Measurements from ENCODE around the gene MCCC2. TPM values are rescaled to one million over a fixed set of nuclear protein-coding genes. Genes with fewer than 3 reads are reported as not detected.

Gene MCCC2
- total and polyA plus RNA-seq, 2 donors (not counting 1 experiment from before 2014, with no cell fraction given), result 25.7 to 49.7 TPM

DNA sequence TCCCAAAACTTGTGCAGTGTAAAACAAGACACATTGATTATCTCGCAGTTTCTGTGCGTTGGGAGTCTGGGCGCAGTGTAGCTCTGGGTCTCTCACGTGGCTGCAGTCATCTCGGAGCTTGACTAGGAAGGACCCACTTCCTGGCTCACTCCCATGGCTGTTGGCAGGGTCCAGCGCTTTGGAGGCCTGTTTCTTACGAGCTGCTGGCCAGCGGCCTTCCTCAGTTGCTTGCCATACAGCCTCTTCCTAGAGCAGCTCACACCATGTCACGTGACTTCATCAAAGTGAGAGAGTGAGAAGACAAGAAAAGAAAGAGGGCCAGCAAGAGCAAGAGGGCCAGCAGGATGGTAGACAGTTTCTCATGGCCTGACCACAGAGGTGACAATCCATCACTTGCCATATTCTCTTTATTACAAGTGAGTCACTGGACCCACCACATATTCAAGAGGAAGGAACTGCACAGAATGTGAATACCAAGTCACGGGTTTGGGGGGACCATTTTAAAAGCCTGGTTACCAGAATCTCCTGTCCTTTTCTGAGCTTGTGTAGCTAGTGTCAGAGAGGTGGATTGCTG, 36.2 kb downstream of the MCCC2 start:
- ATAC-seq (ENCODE audit: low read depth) (no peak), DNase-seq (no peak)
- no peak overlapping the region for H3K27ac Mint-ChIP-seq
- peaks cover 2% of the 10 kb centered on the region for H3K4me1 Mint-ChIP-seq
- 97% methylated on average over 5 of the region's 10 CpGs for WGBS (ENCODE audit: insufficient coverage)
- CTCF ChIA-PET, result no interaction called here
- no peak overlapping the region for H2AFZ ChIP-seq (ENCODE audit: insufficient read depth, low read depth, low read length, poor library complexity, severe bottlenecking)
- H3K27me3 Mint-ChIP-seq, result no peaks in the 10 kb centered on the region
- no peak overlapping the region for H3K4me3 Mint-ChIP-seq
- H3K4me1 ChIP-seq (ENCODE audit: control insufficient read depth in 2 of 2, insufficient read depth in 2 of 2, low read length in 2 of 2), result no peaks in the 10 kb centered on the region
- peaks cover 3 to 47% of the 10 kb centered on the region in 2 experiments for H3K36me3 ChIP-seq (replicated peaks in 1 of 2; ENCODE audit: control extremely low read depth in 1 of 2, control insufficient read depth in 1 of 2, extremely low read depth in 1 of 2, insufficient read depth in 2 of 2, low read length in 1 of 2)
- no peak overlapping the region for H3K4me2 ChIP-seq (replicated peaks; ENCODE audit: low read depth, low read length, poor library complexity, severe bottlenecking)
- no peaks in the 10 kb centered on the region for H3K9me3 Mint-ChIP-seq (ENCODE audit: insufficient read depth)
- POLR2A ChIA-PET, result no interaction called here
- peaks cover 10% of the 10 kb centered on the region for H3K79me2 ChIP-seq (ENCODE audit: control insufficient read depth, insufficient read depth, low read length)
- peaks cover 0 to 3% (median 0%) of the 10 kb centered on the region in 3 donors for H3K9me3 ChIP-seq (ENCODE audit: control extremely low read depth in 1 of 3, control insufficient read depth in 2 of 3, insufficient read depth in 1 of 3, low read length in 2 of 3)
- intact Hi-C loops (cut with micrococcal nuclease), result no loop called here
- H3K4me3 ChIP-seq (ENCODE audit: control extremely low read depth in 1 of 5, extremely low read depth in 1 of 5, insufficient read depth in 1 of 5, low read depth in 2 of 5, low read length in 4 of 5), result no peak overlapping the region
- no peak overlapping the region for H3K9ac ChIP-seq (ENCODE audit: low read length)
- no peak overlapping the region for H3K27ac ChIP-seq (ENCODE audit: low read length in 2 of 2)
- TF ChIP-seq EZH2 (IDR thresholded peaks at IDR 0.05; ENCODE audit: borderline replicate concordance, insufficient read depth, low read depth, low read length, poor library complexity, severe bottlenecking), result no peak
- TF ChIP-seq, protein P1, sequence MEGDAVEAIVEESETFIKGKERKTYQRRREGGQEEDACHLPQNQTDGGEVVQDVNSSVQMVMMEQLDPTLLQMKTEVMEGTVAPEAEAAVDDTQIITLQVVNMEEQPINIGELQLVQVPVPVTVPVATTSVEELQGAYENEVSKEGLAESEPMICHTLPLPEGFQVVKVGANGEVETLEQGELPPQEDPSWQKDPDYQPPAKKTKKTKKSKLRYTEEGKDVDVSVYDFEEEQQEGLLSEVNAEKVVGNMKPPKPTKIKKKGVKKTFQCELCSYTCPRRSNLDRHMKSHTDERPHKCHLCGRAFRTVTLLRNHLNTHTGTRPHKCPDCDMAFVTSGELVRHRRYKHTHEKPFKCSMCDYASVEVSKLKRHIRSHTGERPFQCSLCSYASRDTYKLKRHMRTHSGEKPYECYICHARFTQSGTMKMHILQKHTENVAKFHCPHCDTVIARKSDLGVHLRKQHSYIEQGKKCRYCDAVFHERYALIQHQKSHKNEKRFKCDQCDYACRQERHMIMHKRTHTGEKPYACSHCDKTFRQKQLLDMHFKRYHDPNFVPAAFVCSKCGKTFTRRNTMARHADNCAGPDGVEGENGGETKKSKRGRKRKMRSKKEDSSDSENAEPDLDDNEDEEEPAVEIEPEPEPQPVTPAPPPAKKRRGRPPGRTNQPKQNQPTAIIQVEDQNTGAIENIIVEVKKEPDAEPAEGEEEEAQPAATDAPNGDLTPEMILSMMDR (IDR thresholded peaks at IDR 0.05), result no peak
- peaks cover 11% of the 10 kb centered on the region for H4K20me1 ChIP-seq (ENCODE audit: control insufficient read depth, insufficient read depth, low read length, poor library complexity, severe bottlenecking)
- no peaks in the 10 kb centered on the region for H3K27me3 ChIP-seq (replicated peaks in 1 of 4; ENCODE audit: control extremely low read depth in 1 of 4, control insufficient read depth in 3 of 4, insufficient read depth in 4 of 4, low read length in 3 of 4)

DNA sequence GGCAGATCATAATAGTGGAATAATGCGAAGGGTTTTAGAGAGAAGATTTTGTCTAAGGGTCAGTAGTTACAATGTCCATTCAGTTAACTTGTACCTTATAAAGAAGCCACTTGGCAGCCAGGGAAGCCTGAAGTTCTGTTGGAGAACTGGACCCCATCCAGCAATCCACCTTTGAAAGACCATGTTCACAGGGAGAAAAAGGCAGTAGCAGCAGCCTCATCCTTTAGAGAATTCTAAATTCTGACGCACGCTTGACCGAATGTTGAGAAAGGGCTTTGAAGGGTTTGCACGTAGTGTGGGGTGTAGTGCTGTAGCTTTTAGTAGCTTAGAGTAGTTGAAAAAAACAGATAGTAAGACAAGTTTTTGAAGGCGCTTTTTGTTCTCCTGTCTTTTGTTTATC, 42.8 kb downstream of the MCCC2 start:
- Histone ChIP-seq H2AFZ (ENCODE audit: insufficient read depth, low read depth, low read length, poor library complexity, severe bottlenecking) (no peak overlapping the region), H3K9ac (ENCODE audit: low read length) (no peak overlapping the region), H3K79me2 (ENCODE audit: control insufficient read depth, insufficient read depth, low read length) (no peaks in the 10 kb centered on the region), H3K4me1 (ENCODE audit: control insufficient read depth in 2 of 2, insufficient read depth in 2 of 2, low read length in 2 of 2) (no peaks in the 10 kb centered on the region), H4K20me1 (ENCODE audit: control insufficient read depth, insufficient read depth, low read length, poor library complexity, severe bottlenecking) (peaks cover 4% of the 10 kb centered on the region), H3K36me3 (replicated peaks in 1 of 2; ENCODE audit: control extremely low read depth in 1 of 2, control insufficient read depth in 1 of 2, extremely low read depth in 1 of 2, insufficient read depth in 2 of 2, low read length in 1 of 2) (peaks cover 3 to 40% of the 10 kb centered on the region in 2 experiments), H3K27ac (ENCODE audit: low read length in 2 of 2) (no peak overlapping the region), H3K9me3 (ENCODE audit: control extremely low read depth in 1 of 3, control insufficient read depth in 2 of 3, insufficient read depth in 1 of 3, low read length in 2 of 3) (peaks cover 0 to 3% (median 0%) of the 10 kb centered on the region in 3 donors), H3K4me2 (replicated peaks; ENCODE audit: low read depth, low read length, poor library complexity, severe bottlenecking) (no peak overlapping the region), H3K4me3 (ENCODE audit: control extremely low read depth in 1 of 5, extremely low read depth in 1 of 5, insufficient read depth in 1 of 5, low read depth in 2 of 5, low read length in 4 of 5) (no peak overlapping the region), H3K27me3 (replicated peaks in 1 of 4; ENCODE audit: control extremely low read depth in 1 of 4, control insufficient read depth in 3 of 4, insufficient read depth in 4 of 4, low read length in 3 of 4) (no peaks in the 10 kb centered on the region)
- TF ChIP-seq, protein P1 (IDR thresholded peaks at IDR 0.05), result no peak
- TF ChIP-seq EZH2 (IDR thresholded peaks at IDR 0.05; ENCODE audit: borderline replicate concordance, insufficient read depth, low read depth, low read length, poor library complexity, severe bottlenecking), result no peak
- ATAC-seq (ENCODE audit: low read depth), result no peak
- no peak for DNase-seq
- CTCF ChIA-PET, result no interaction called here
- Mint-ChIP-seq H3K4me1 (peaks cover 15% of the 10 kb centered on the region), H3K27ac (no peak overlapping the region), H3K9me3 (ENCODE audit: insufficient read depth) (no peaks in the 10 kb centered on the region), H3K27me3 (no peaks in the 10 kb centered on the region), H3K4me3 (no peak overlapping the region)
- WGBS (ENCODE audit: insufficient coverage), result 100% methylated on average over 4 of the region's 6 CpGs
- POLR2A ChIA-PET, result no interaction called here
- intact Hi-C loops (cut with micrococcal nuclease), result no loop called here

Data from B cell (primary cell).